Uterus (tissue), 4 donors: Measurements from ENCODE around the gene LRP11. TPM values are rescaled to one million over a fixed set of nuclear protein-coding genes. Genes with fewer than 3 reads are reported as not detected.

Source experiments
- DNase-seq, 2 donors: peaks; one replicate each; pipeline ENCODE4 v3.0.0-alpha.2; 2019 to 2020
- H3K27ac ChIP-seq, 2 donors: fragments of 200-600 bp; sonication (generic); 1 replicate in 1 of 2; 2 replicates in 1 of 2; pipeline ENCODE4 v1.5.1; 2016 to 2018
- H3K27me3 ChIP-seq, 2 donors: fragments of 200-600 bp; sonication (generic); one replicate each; pipeline ENCODE4 v1.5.1; 2018 to 2019; ENCODE audit warnings: control low read depth in 1 of 2
- H3K36me3 ChIP-seq, 2 donors: fragments of 200-600 bp; sonication (generic); one replicate each; pipeline ENCODE4 v1.5.1; 2019; ENCODE audit warnings: control low read depth in 1 of 2
- H3K4me1 ChIP-seq, 2 donors: fragments of 200-600 bp; sonication (generic); one replicate each; pipeline ENCODE4 v1.5.1; 2018 to 2019; ENCODE audit warnings: control low read depth in 1 of 2
- H3K4me3 ChIP-seq, 2 donors: fragments of 200-600 bp; sonication (generic); 1 replicate in 1 of 2; 2 replicates in 1 of 2; pipeline ENCODE4 v1.5.1; 2018 to 2019; ENCODE audit warnings: mild to moderate bottlenecking in 1 of 2
- H3K9me3 ChIP-seq, 2 donors: fragments of 200-600 bp; sonication (generic); one replicate each; pipeline ENCODE4 v1.5.1; 2019; ENCODE audit warnings: control low read depth in 1 of 2
- CTCF ChIP-seq, 4 experiments: fragments of 200-600 bp in 2 of 4; fragments of 450-650 bp in 2 of 4; sonication (generic) in 2 of 4; IDR thresholded peaks; one replicate each; pipeline ENCODE4 v1.5.1; 2016 to 2019; ENCODE audit warnings: antibody characterized with exemption in 4 of 4, mild to moderate bottlenecking in 2 of 4, moderate library complexity in 1 of 4
- POLR2A ChIP-seq, 2 donors: fragments of 450-650 bp; IDR thresholded peaks; one replicate each; pipeline ENCODE4 v1.6.1; 2016; ENCODE audit warnings: antibody characterized with exemption in 2 of 2, mild to moderate bottlenecking in 1 of 2, moderate library complexity in 1 of 2
- intact Hi-C: fragments of 100-400 bp; cut with DNase I; formaldehyde crosslinking; loops from one replicate; pipeline ENCODE4 v1.15.1; 2023; ENCODE audit warnings: low total_unique reads
- total RNA-seq, 4 donors: library from RNA; depleted of rRNA in 3 of 4; stranded (reverse); fragments of >200 nt in 3 of 4; gene quantifications; one replicate each; pipeline versions ENCODE4 v1.1.0 to v1.2.4, GENCODE V29; 2014 to 2023
- donor health status: DM: yes; HTN: yes; CAD: no.

The LRP11 gene
- total RNA-seq, 4 donors from 2014 or later, result 22.0 to 61.7 (median 29.8) TPM

DNA sequence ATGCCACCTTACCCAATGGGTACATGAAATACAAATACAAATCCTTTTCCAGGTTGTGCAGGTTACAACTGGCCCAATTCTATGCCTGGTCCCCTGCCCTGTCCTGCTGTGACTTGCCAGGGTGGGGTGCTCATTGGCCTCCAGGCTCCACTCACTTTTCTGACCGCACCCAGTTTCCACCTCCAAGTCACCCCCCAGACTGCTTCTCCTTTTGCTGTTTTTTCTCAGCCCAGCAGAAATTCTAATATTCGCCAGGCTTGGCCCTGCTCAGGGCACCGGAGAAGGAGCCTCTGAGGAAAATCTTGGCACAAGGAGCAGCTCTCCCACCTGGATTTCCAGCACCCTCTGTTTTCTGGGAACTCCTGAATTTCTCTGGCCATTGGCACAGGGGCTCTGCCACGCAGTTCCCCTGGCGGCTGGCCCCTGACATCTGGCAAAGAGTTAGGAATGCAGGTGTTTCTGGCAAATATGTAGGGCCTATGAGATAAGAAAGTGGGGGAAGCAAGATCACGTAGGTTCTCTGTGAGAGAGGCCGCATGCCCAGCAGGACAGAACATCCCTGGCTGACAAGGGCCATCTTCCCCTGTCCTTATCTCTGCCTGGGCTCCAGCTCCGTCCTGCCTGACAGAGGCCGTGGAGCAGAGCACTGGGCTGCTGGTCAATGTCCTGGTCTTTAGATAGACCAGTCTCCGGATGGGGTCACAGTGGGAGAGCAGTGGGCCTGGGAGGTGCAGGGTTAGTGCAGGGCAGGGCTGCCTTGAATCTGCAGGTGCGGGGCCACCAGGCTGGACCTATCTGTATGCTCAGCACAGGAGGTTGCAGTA is 36.7 kb upstream of the LRP11 start:
- no peak for DNase-seq
- Histone ChIP-seq H3K27me3 (no peaks in the 10 kb centered on the region), H3K36me3 (no peaks in the 10 kb centered on the region), H3K4me3 (no peak overlapping the region), H3K9me3 (no peaks in the 10 kb centered on the region), H3K4me1 (no peaks in the 10 kb centered on the region), H3K27ac (no peak overlapping the region)
- intact Hi-C loops, result no loop called here
- no peak for TF ChIP-seq POLR2A (IDR thresholded peaks at IDR 0.05)
- no peak for TF ChIP-seq CTCF (IDR thresholded peaks at IDR 0.05)

DNA sequence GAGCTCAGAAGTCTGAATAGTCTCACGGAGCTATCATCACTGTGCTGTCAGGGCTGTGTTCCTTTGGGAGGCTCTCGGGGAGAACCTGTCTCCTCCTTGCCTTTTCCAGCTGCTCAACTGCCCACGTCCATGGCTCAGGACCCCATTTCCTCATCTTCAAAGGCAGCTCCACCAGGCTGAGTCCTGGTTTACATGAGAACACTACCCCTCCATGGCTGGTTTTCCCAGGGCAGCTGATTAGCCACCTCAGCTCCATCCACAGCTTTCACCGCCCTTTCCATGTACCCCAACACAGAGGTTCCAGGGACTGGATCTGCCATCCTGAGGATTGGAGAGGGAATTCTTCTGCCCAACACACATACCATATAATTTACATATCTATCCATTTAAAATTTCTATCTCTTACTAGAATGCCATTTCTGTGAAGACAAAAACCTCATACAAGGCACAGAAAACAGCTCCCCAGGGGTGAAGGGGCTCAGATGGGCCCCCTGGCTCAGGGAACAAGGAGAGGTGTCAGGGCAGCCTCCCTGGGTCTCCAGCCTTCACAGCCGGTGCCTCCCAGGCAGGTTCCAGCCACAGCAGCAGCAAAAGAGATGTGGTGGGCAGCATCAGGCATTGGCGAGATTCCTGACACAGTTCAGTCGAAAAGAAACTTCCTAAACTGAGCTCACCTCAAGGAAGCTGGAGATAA is 35.9 kb upstream of the LRP11 start:
- DNase-seq, result no peak
- intact Hi-C loops, result no loop called here
- Histone ChIP-seq H3K27me3 (no peaks in the 10 kb centered on the region), H3K27ac (no peak overlapping the region), H3K4me1 (no peaks in the 10 kb centered on the region), H3K4me3 (no peak overlapping the region), H3K36me3 (no peaks in the 10 kb centered on the region), H3K9me3 (no peaks in the 10 kb centered on the region)
- TF ChIP-seq CTCF (IDR thresholded peaks at IDR 0.05) (no peak), POLR2A (IDR thresholded peaks at IDR 0.05) (no peak)

- intact Hi-C loops, result no loop called here
- DNase-seq, result no peak
Observed at GRCh38 chr6:149899486-149899885, 35.3 kb upstream of the LRP11 start.

DNA sequence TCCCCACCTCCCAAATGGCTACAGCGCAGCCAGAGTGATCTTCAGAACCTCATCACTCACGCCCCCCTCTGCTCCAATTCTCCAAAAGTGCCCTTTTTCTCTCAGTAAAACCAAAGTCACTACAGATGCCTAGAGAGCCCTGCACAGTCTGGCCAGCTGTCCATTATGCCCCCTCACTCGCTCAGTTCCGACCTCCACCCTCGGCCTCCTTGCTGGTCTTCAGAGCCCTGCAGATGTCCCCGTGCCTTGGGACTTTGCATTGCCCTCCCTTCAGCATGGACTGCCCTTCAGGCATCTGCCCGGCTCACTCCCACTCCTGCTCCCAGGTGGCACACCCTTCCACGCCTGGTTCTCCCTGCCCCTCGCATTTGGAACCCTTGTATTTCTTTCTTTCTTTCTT is 34.8 kb upstream of the LRP11 start:
- no peaks in the 10 kb centered on the region for H3K27me3 ChIP-seq
- no peaks in the 10 kb centered on the region for H3K4me1 ChIP-seq
- no peak overlapping the region for H3K27ac ChIP-seq
- DNase-seq, result no peak
- H3K9me3 ChIP-seq, result no peaks in the 10 kb centered on the region
- TF ChIP-seq CTCF (IDR thresholded peaks at IDR 0.05), result no peak
- TF ChIP-seq POLR2A (IDR thresholded peaks at IDR 0.05), result no peak
- H3K4me3 ChIP-seq, result no peak overlapping the region
- no peaks in the 10 kb centered on the region for H3K36me3 ChIP-seq
- intact Hi-C loops, result no loop called here

More at GRCh38 chr6:149899486-149899885, 35.3 kb upstream of the LRP11 start:
- H3K36me3 ChIP-seq, result no peaks in the 10 kb centered on the region
- no peak overlapping the region for H3K4me3 ChIP-seq
- no peak overlapping the region for H3K27ac ChIP-seq
- H3K4me1 ChIP-seq, result no peaks in the 10 kb centered on the region
- no peaks in the 10 kb centered on the region for H3K27me3 ChIP-seq
- no peaks in the 10 kb centered on the region for H3K9me3 ChIP-seq
- TF ChIP-seq CTCF (IDR thresholded peaks at IDR 0.05) (no peak), POLR2A (IDR thresholded peaks at IDR 0.05) (no peak)
